GM12872 (cell line): ENCODE measurements around the gene DENND2D.

Experiments
- CTCF ChIP-seq: IDR thresholded peaks from 3 replicates; pipeline ENCODE4 v1.5.1; 2011; ENCODE audit warnings: low read depth, mild to moderate bottlenecking, low read length, moderate library complexity; ENCODE audit not compliant: insufficient read depth

Gene DENND2D

GRCh38 chr1:111192658-111193519 lies 7.6 kb downstream of the DENND2D start:
- TF ChIP-seq CTCF: no peak

DNA sequence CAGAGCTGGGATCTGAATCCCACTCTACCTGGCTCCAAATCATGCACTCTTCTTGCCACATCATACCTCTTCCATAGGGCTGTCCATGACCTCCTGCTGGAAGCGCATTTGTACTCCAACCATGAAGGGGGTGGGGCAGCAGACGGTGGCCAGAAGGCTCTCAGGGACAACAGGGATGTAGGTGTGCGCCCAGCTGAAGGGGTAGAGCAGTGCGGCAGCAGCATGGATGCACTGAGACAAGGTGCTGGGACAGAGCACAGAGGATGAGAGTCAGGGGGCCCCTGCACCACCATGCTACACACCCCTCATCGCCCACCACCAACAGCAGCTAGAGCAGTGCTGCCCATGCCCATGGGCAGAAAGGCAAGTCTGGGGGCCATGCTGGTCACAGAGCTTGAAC lies 8.4 kb downstream of the DENND2D start:
- no peak for TF ChIP-seq CTCF

GRCh38 chr1:111191496-111191895 lies 8.9 kb downstream of the DENND2D start:
- no peak for TF ChIP-seq CTCF

- TF ChIP-seq CTCF: no peak
Measured at GRCh38 chr1:111190931-111191451, 9.5 kb downstream of the DENND2D start.

DNA sequence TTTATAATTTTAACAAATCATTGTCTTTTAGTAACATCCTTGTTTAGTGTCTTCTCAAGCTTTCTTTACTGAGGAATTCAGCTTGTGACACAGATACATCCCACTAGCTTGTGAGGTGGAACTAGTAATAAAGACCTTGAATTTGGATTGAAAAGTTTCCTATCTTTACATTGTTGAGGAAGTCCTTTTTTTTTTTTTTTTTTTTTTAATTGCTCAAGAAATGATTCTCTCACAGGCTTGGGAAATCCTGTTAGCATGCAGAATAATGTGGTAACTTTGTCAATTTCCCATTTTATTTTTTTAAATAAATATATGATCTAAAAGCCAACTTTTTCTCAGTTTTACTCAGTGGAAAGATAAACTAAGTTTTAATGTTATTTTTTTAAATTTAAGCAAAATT lies 15.8 kb downstream of the DENND2D start:
- no peak for TF ChIP-seq CTCF

- no peak for TF ChIP-seq CTCF
Measured at GRCh38 chr1:111183308-111184069, 17.0 kb downstream of the DENND2D start.

- no peak for TF ChIP-seq CTCF
Measured at GRCh38 chr1:111182052-111182451, 18.4 kb downstream of the DENND2D start.
